ENCODE data around the gene SCYGR8.
A peak's percentile ranks its signal among the peaks of the same experiment; 100 is the strongest.

SCYGR8 gene

DNA sequence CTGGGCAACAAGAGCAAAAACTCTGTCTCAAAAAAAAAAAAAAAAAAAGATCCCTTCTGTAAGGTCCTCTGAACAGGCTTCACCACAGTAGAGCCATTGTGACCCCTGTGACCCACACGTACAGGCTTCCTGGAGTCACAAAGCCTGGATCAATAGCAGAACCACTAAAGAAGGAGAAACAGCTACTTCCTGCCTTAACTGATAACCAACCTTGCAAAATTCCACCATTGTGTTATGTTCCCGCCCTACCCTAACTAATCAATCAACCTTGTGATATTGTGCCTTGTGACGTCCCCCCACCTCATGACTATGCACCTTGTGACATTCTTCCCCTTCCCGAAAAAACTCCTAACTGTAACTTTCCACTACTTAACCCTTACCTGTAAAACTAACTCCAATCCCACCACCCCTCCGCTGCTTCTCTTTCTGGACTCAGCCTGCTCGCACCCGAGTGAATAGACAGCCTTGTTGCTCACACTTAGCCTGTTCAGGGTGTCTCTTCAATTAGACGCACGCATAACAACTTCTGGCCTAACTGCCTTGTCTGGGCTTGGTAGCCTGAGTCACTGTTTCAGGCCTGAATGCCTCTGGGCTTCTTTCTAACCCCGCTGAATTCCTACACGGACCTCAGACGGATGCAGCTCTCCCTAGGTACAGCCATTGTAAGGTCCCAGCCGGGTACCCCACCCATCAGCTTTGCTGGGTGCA is 13.9 kb downstream of the SCYGR8 start:
- Histone ChIP-seq H3K9me3 (ENCODE audit: control insufficient read depth, low read length) (no peaks in the 10 kb centered on the region), H3K36me3 (ENCODE audit: control insufficient read depth, insufficient read depth, low read length) (no peaks in the 10 kb centered on the region), H3K27ac (ENCODE audit: insufficient read depth, low read length, poor library complexity, severe bottlenecking) (no peak overlapping the region), H3K4me3 (ENCODE audit: insufficient read depth, low read depth, low read length, poor library complexity, severe bottlenecking) (no peak overlapping the region), H3K4me1 (ENCODE audit: control insufficient read depth, insufficient read depth, low read length, poor library complexity, severe bottlenecking) (no peaks in the 10 kb centered on the region), H3K27me3 (replicated peaks; ENCODE audit: control insufficient read depth, insufficient read depth, low read length, poor library complexity, severe bottlenecking) (no peaks in the 10 kb centered on the region)
- DNase-seq, result no peak

GRCh38 chr2:227761740-227762476 is 16.2 kb downstream of the SCYGR8 start:
- Histone ChIP-seq H3K36me3 (ENCODE audit: control insufficient read depth, insufficient read depth, low read length) (no peaks in the 10 kb centered on the region), H3K4me1 (ENCODE audit: control insufficient read depth, insufficient read depth, low read length, poor library complexity, severe bottlenecking) (no peaks in the 10 kb centered on the region), H3K4me3 (ENCODE audit: insufficient read depth, low read depth, low read length, poor library complexity, severe bottlenecking) (no peak overlapping the region), H3K9me3 (ENCODE audit: control insufficient read depth, low read length) (no peaks in the 10 kb centered on the region), H3K27me3 (replicated peaks; ENCODE audit: control insufficient read depth, insufficient read depth, low read length, poor library complexity, severe bottlenecking) (no peaks in the 10 kb centered on the region), H3K27ac (ENCODE audit: insufficient read depth, low read length, poor library complexity, severe bottlenecking) (no peak overlapping the region)
- no peak for DNase-seq

GRCh38 chr2:227765788-227766372 is 20.2 kb downstream of the SCYGR8 start:
- Histone ChIP-seq H3K27ac (ENCODE audit: insufficient read depth, low read length, poor library complexity, severe bottlenecking) (no peak overlapping the region), H3K36me3 (ENCODE audit: control insufficient read depth, insufficient read depth, low read length) (no peaks in the 10 kb centered on the region), H3K4me1 (ENCODE audit: control insufficient read depth, insufficient read depth, low read length, poor library complexity, severe bottlenecking) (no peaks in the 10 kb centered on the region), H3K4me3 (ENCODE audit: insufficient read depth, low read depth, low read length, poor library complexity, severe bottlenecking) (no peak overlapping the region), H3K27me3 (replicated peaks; ENCODE audit: control insufficient read depth, insufficient read depth, low read length, poor library complexity, severe bottlenecking) (no peaks in the 10 kb centered on the region), H3K9me3 (ENCODE audit: control insufficient read depth, low read length) (no peaks in the 10 kb centered on the region)
- DNase-seq, result no peak

DNA sequence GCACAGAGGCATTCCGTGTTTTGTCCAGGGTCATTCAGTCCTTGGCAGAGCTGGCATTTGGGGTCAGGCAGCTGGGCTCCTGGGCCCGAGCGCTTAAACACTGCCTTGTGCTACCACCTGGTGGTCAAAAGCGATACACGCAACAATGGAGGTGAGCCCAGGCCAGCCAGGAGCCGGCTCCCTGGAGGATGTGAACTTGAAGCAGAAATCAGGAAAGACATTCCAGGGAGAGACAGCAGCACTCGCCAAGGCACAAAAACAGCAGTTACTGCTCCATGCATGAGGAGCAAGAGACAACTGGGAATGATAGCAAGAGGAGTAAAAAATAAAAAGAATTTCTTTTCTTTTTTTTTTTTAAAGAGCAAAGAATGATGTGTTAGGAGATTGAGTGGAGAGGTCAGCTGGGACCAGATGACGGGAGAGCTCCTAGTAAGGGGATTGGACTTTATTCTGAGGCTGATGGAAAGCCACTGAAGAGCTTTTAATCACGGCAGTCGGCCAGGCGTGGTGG is 20.7 kb downstream of the SCYGR8 start:
- Histone ChIP-seq H3K36me3 (ENCODE audit: control insufficient read depth, insufficient read depth, low read length) (no peaks in the 10 kb centered on the region), H3K27ac (ENCODE audit: insufficient read depth, low read length, poor library complexity, severe bottlenecking) (no peak overlapping the region), H3K27me3 (replicated peaks; ENCODE audit: control insufficient read depth, insufficient read depth, low read length, poor library complexity, severe bottlenecking) (no peaks in the 10 kb centered on the region), H3K9me3 (ENCODE audit: control insufficient read depth, low read length) (no peaks in the 10 kb centered on the region), H3K4me1 (ENCODE audit: control insufficient read depth, insufficient read depth, low read length, poor library complexity, severe bottlenecking) (no peaks in the 10 kb centered on the region), H3K4me3 (ENCODE audit: insufficient read depth, low read depth, low read length, poor library complexity, severe bottlenecking) (no peak overlapping the region)
- DNase-seq, result peak; percentile 14 to 34 (median 23)

GRCh38 chr2:227767830-227768229 is 22.1 kb downstream of the SCYGR8 start:
- Histone ChIP-seq H3K4me1 (ENCODE audit: control insufficient read depth, insufficient read depth, low read length, poor library complexity, severe bottlenecking) (no peaks in the 10 kb centered on the region), H3K27me3 (replicated peaks; ENCODE audit: control insufficient read depth, insufficient read depth, low read length, poor library complexity, severe bottlenecking) (no peaks in the 10 kb centered on the region), H3K4me3 (ENCODE audit: insufficient read depth, low read depth, low read length, poor library complexity, severe bottlenecking) (no peak overlapping the region), H3K27ac (ENCODE audit: insufficient read depth, low read length, poor library complexity, severe bottlenecking) (no peak overlapping the region), H3K36me3 (ENCODE audit: control insufficient read depth, insufficient read depth, low read length) (no peaks in the 10 kb centered on the region), H3K9me3 (ENCODE audit: control insufficient read depth, low read length) (no peaks in the 10 kb centered on the region)
- no peak for DNase-seq

DNA sequence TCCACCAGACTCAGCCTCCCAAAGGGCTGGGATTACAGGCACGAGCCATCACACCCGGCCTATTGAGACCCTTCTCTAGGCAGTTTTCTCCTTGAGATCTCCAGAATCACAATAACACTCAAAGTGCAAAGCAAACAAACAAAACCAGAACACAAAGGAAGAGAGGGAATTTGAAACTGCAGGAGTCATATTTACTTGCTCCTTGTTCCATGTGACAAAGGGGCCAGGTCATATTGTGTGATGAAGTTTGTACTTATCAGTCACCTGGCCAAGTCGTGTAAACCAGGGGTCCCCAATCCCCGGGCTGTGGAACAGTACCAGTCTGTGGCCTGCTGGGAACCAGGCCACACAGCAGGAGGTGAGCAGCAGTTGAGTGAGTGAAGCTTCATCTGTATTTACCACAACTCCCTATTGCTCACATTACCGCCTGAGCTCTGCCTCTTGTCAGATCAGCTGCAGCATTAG is 26.5 kb downstream of the SCYGR8 start:
- no peak overlapping the region for H3K27ac ChIP-seq (ENCODE audit: insufficient read depth, low read length, poor library complexity, severe bottlenecking)
- no peaks in the 10 kb centered on the region for H3K4me1 ChIP-seq (ENCODE audit: control insufficient read depth, insufficient read depth, low read length, poor library complexity, severe bottlenecking)
- H3K27me3 ChIP-seq (replicated peaks; ENCODE audit: control insufficient read depth, insufficient read depth, low read length, poor library complexity, severe bottlenecking), result no peaks in the 10 kb centered on the region
- H3K4me3 ChIP-seq (ENCODE audit: insufficient read depth, low read depth, low read length, poor library complexity, severe bottlenecking), result no peak overlapping the region
- no peak for DNase-seq
- no peaks in the 10 kb centered on the region for H3K9me3 ChIP-seq (ENCODE audit: control insufficient read depth, low read length)
- H3K36me3 ChIP-seq (ENCODE audit: control insufficient read depth, insufficient read depth, low read length), result no peaks in the 10 kb centered on the region

DNA sequence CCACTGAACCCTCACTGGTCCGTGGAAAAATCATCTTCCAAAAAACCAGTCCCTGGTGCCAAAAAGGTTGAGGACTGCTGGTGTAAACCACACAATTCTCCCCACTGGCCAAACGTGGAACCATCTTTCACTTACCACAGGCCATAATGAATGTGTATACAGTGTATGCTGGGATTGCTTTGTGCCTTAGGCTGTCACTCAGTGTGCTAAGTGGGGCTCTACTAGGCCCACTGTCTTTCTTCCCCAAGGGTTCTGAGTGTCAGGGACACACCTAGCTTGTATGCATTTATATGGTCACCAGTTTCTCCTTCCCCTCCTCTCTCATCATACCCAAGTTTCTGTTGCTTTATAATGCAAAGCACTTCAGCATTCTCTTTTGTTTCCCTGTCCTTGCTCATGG is 27.2 kb downstream of the SCYGR8 start:
- no peak overlapping the region for H3K27ac ChIP-seq (ENCODE audit: insufficient read depth, low read length, poor library complexity, severe bottlenecking)
- H3K27me3 ChIP-seq (replicated peaks; ENCODE audit: control insufficient read depth, insufficient read depth, low read length, poor library complexity, severe bottlenecking), result no peaks in the 10 kb centered on the region
- H3K36me3 ChIP-seq (ENCODE audit: control insufficient read depth, insufficient read depth, low read length), result no peaks in the 10 kb centered on the region
- H3K4me3 ChIP-seq (ENCODE audit: insufficient read depth, low read depth, low read length, poor library complexity, severe bottlenecking), result no peak overlapping the region
- DNase-seq, result no peak
- H3K4me1 ChIP-seq (ENCODE audit: control insufficient read depth, insufficient read depth, low read length, poor library complexity, severe bottlenecking), result no peaks in the 10 kb centered on the region
- no peaks in the 10 kb centered on the region for H3K9me3 ChIP-seq (ENCODE audit: control insufficient read depth, low read length)

GRCh38 chr2:227774011-227774624 is 28.4 kb downstream of the SCYGR8 start:
- Histone ChIP-seq H3K27me3 (replicated peaks; ENCODE audit: control insufficient read depth, insufficient read depth, low read length, poor library complexity, severe bottlenecking) (no peaks in the 10 kb centered on the region), H3K36me3 (ENCODE audit: control insufficient read depth, insufficient read depth, low read length) (no peaks in the 10 kb centered on the region), H3K4me1 (ENCODE audit: control insufficient read depth, insufficient read depth, low read length, poor library complexity, severe bottlenecking) (no peaks in the 10 kb centered on the region), H3K4me3 (ENCODE audit: insufficient read depth, low read depth, low read length, poor library complexity, severe bottlenecking) (no peak overlapping the region), H3K27ac (ENCODE audit: insufficient read depth, low read length, poor library complexity, severe bottlenecking) (no peak overlapping the region), H3K9me3 (ENCODE audit: control insufficient read depth, low read length) (no peaks in the 10 kb centered on the region)
- no peak for DNase-seq

GRCh38 chr2:227774895-227775842 is 29.5 kb downstream of the SCYGR8 start:
- no peaks in the 10 kb centered on the region for H3K9me3 ChIP-seq (ENCODE audit: control insufficient read depth, low read length)
- no peak overlapping the region for H3K27ac ChIP-seq (ENCODE audit: insufficient read depth, low read length, poor library complexity, severe bottlenecking)
- H3K4me3 ChIP-seq (ENCODE audit: insufficient read depth, low read depth, low read length, poor library complexity, severe bottlenecking), result no peak overlapping the region
- no peak for DNase-seq
- no peaks in the 10 kb centered on the region for H3K27me3 ChIP-seq (replicated peaks; ENCODE audit: control insufficient read depth, insufficient read depth, low read length, poor library complexity, severe bottlenecking)
- H3K4me1 ChIP-seq (ENCODE audit: control insufficient read depth, insufficient read depth, low read length, poor library complexity, severe bottlenecking), result no peaks in the 10 kb centered on the region
- no peaks in the 10 kb centered on the region for H3K36me3 ChIP-seq (ENCODE audit: control insufficient read depth, insufficient read depth, low read length)
